MCF 10A (cell line): ENCODE data around the gene DAW1. TPM values are rescaled to one million over a fixed set of nuclear protein-coding genes. Genes with fewer than 3 reads are reported as not detected.

ENCODE experiments used
- BruUV-seq: library from RNA; stranded (reverse); fragments of 400-500 nt; replicated peaks from 2 replicates; lab custom pipeline; 2021; lab: Mats Ljungman, UMichigan
- CTCF ChIA-PET: fragments of 300-600 bp; sonication (Branson Sonifier 250); formaldehyde crosslinking; extraction: SDS; loops from one replicate; lab custom pipeline; 2021; ENCODE audit warnings: antibody characterized with exemption, inconsistent platforms; lab: Yijun Ruan, JAX
- POLR2A ChIA-PET: fragments of 300-600, 350-650 bp; sonication (Branson Sonifier 250); formaldehyde crosslinking; extraction: SDS; loops from one replicate; lab custom pipeline; 2020; ENCODE audit warnings: antibody characterized with exemption, inconsistent platforms; lab: Yijun Ruan, JAX
- DNase-seq: peaks from one replicate; pipeline ENCODE4 v3.0.0-alpha.2; 2018; ENCODE audit not compliant: unreplicated experiment
- H3K27ac Mint-ChIP-seq: one replicate; pipeline ENCODE4 v1.8.0; 2022; ENCODE audit warnings: mild to moderate bottlenecking, low read depth, mixed read lengths; ENCODE audit not compliant: unreplicated experiment
- H3K27me3 Mint-ChIP-seq: one replicate; pipeline ENCODE4 v1.8.0; 2022; ENCODE audit warnings: mixed read lengths; ENCODE audit not compliant: insufficient read depth, unreplicated experiment
- H3K36me3 Mint-ChIP-seq: one replicate; pipeline ENCODE4 v1.8.0; 2022; ENCODE audit warnings: mild to moderate bottlenecking, moderate library complexity, mixed read lengths; ENCODE audit not compliant: insufficient read depth, unreplicated experiment
- H3K4me1 Mint-ChIP-seq: one replicate; pipeline ENCODE4 v1.8.0; 2022; ENCODE audit warnings: mixed read lengths; ENCODE audit not compliant: insufficient read depth, unreplicated experiment
- H3K4me3 Mint-ChIP-seq: one replicate; pipeline ENCODE4 v1.8.0; 2022; ENCODE audit warnings: mild to moderate bottlenecking, moderate library complexity, mixed read lengths; ENCODE audit not compliant: unreplicated experiment
- H3K9me3 Mint-ChIP-seq: one replicate; pipeline ENCODE4 v1.8.0; 2022; ENCODE audit warnings: mixed read lengths; ENCODE audit not compliant: unreplicated experiment
- CTCF ChIP-seq: fragments of 200-600 bp; IDR thresholded peaks from one replicate; pipeline ENCODE4 v1.8.0; 2022; ENCODE audit warnings: antibody characterized with exemption, mild to moderate bottlenecking; ENCODE audit not compliant: unreplicated experiment
- intact Hi-C: fragments of 100-400 bp; cut with micrococcal nuclease; formaldehyde crosslinking; loops from 2 replicates; pipeline ENCODE4 v1.14.1; 2022
- total RNA-seq: library from RNA; stranded (reverse); gene quantifications from 2 replicates; pipeline ENCODE4 v1.2.3, GENCODE V29; 2022

DAW1 gene
- total RNA-seq, 1 experiment from 2014 or later = 1.1 TPM

- BruUV-seq = no TSS peak
These were observed 70.6 kb downstream of the DAW1 start for GRCh38 chr2:227942021-227942420.

GRCh38 chr2:227942965-227943364, 71.5 kb downstream of the DAW1 start:
- no peak overlapping the region for H3K27ac Mint-ChIP-seq
- CTCF ChIA-PET = interaction anchor here (0.6 to 1.0 kb wide), 3 partner anchors 9 to 303 kb away, joined by 3 to 4 read pairs (median 3); no protein-coding TSS in a partner anchor
- no peak overlapping the region for H3K4me3 Mint-ChIP-seq
- DNase-seq = peak; percentile 26
- no peaks in the 10 kb centered on the region for H3K27me3 Mint-ChIP-seq
- no peaks in the 10 kb centered on the region for H3K36me3 Mint-ChIP-seq
- POLR2A ChIA-PET = interaction anchor here (1.1 kb wide), 1 partner anchor 47 kb away, joined by 3 read pairs; no protein-coding TSS in a partner anchor
- H3K4me1 Mint-ChIP-seq = peaks cover 12% of the 10 kb centered on the region
- intact Hi-C loops = no loop called here
- TF ChIP-seq CTCF = no peak
- H3K9me3 Mint-ChIP-seq = no peaks in the 10 kb centered on the region
- no TSS peak for BruUV-seq

More at GRCh38 chr2:227942021-227942420, 70.6 kb downstream of the DAW1 start:
- ChIA-PET CTCF (no interaction called here), POLR2A (no interaction called here)
- peaks cover 12% of the 10 kb centered on the region for H3K4me1 Mint-ChIP-seq
- no peaks in the 10 kb centered on the region for H3K36me3 Mint-ChIP-seq
- no peak overlapping the region for H3K27ac Mint-ChIP-seq
- no peak for TF ChIP-seq CTCF
- H3K4me3 Mint-ChIP-seq = no peak overlapping the region
- DNase-seq = peak; percentile 48
- no peaks in the 10 kb centered on the region for H3K27me3 Mint-ChIP-seq
- intact Hi-C loops = no loop called here
- H3K9me3 Mint-ChIP-seq = no peaks in the 10 kb centered on the region

- Mint-ChIP-seq H3K4me3 (no peak overlapping the region), H3K36me3 (no peaks in the 10 kb centered on the region), H3K27ac (no peak overlapping the region), H3K4me1 (no peaks in the 10 kb centered on the region), H3K9me3 (no peaks in the 10 kb centered on the region), H3K27me3 (no peaks in the 10 kb centered on the region)
- DNase-seq = no peak
- POLR2A ChIA-PET = no interaction called here
- BruUV-seq = no TSS peak
- TF ChIP-seq CTCF = no peak
- intact Hi-C loops = no loop called here
- CTCF ChIA-PET = no interaction called here
These were observed 88.9 kb downstream of the DAW1 start for GRCh38 chr2:227960317-227960716.

- H3K9me3 Mint-ChIP-seq = no peaks in the 10 kb centered on the region
- H3K4me1 Mint-ChIP-seq = no peaks in the 10 kb centered on the region
- peaks cover 45% of the 10 kb centered on the region for H3K27me3 Mint-ChIP-seq
- BruUV-seq = no TSS peak
- no peak for DNase-seq
- POLR2A ChIA-PET = interaction anchor here (0.5 kb wide), 1 partner anchor 523 kb away, joined by 3 read pairs; no protein-coding TSS in a partner anchor
- H3K4me3 Mint-ChIP-seq = no peak overlapping the region
- CTCF ChIA-PET = no interaction called here
- H3K36me3 Mint-ChIP-seq = peaks cover 6% of the 10 kb centered on the region
- TF ChIP-seq CTCF = no peak
- no peak overlapping the region for H3K27ac Mint-ChIP-seq
- intact Hi-C loops = no loop called here
These were observed 100.3 kb downstream of the DAW1 start for GRCh38 chr2:227971619-227972230.
